Activated naive CD4-positive, alpha-beta T cell treated with anti-CD3 and anti-CD28 coated beads, Interleukin-2, amount 50 U/mL, for 72 hours (primary cell): ENCODE measurements around the gene PVR. TPM values are rescaled to one million over a fixed set of nuclear protein-coding genes. Genes with fewer than 3 reads are reported as not detected.
"Not testable (repeated sequence)": the region's sequence is repeated elsewhere in the genome, so short reads cannot be mapped to it uniquely, and the experiment has no call there.

ENCODE experiments used
- ATAC-seq, 2 donors: fragments of 150-1000 bp; cut with Tn5 transposase; 2 replicates each; pipeline ENCODE4 v1.10.0; 2021; ENCODE audit warnings: mild to moderate bottlenecking in 2 of 2, moderate library complexity in 2 of 2
- DNase-seq, 2 donors: peaks; one replicate each; pipeline ENCODE4 v3.0.0; 2021 to 2022; ENCODE audit warnings: low spot score in 2 of 2
- H3K27ac Mint-ChIP-seq, 2 donors: one replicate each; pipeline ENCODE4 v1.8.0; 2022; ENCODE audit warnings: mild to moderate bottlenecking in 2 of 2, mixed read lengths in 2 of 2
- H3K36me3 Mint-ChIP-seq, 2 donors: one replicate each; pipeline ENCODE4 v1.8.0; 2022; ENCODE audit warnings: mixed read lengths in 2 of 2
- H3K9me3 Mint-ChIP-seq, 2 donors: one replicate each; pipeline ENCODE4 v1.8.0; 2022; ENCODE audit warnings: mixed read lengths in 2 of 2
- total RNA-seq, 2 donors: library from RNA; stranded (reverse); gene quantifications; one replicate each; pipeline ENCODE4 v1.2.3, GENCODE V29; 2022

PVR gene
- total RNA-seq, 2 donors from 2014 or later = 18.2 to 23.4 TPM

DNA sequence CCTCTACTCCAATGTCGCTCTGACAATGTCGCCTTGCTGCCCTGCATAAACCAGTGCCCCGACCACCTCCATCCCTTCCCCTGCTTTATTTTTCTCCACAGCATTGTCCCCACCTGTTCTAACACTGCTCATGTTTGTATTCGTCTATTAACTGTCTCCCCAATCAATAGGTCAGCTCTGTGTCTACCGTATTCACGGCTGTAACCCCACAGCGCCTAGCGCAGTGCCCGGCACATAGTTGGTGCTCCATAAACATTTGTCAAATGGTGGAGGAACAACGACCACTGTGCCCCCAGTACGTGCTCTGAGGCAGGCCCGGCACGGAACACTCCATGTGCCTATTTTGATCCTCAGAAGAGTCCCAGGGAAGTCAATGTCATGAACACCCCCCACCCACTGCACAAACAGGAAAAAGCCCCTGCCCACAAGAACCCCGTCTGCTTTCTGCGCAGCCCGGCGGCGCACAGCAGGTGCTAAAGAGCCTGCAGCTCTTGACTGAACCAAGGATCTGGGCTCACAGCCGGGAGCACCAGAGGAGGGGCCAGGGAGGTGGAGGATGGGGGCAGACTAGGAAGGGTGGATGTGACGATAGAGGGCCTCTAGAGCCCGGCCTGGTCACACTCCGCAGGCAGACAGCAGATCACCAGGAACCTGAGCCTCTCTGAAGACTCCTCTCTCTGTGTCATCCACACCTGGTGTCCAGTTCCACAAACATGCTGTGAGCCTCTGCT lies 53.4 kb downstream of the PVR start:
- Mint-ChIP-seq H3K27ac (no peak overlapping the region), H3K9me3 (no peaks in the 10 kb centered on the region), H3K36me3 (no peaks in the 10 kb centered on the region)
- no peak for ATAC-seq
- DNase-seq = no peak

DNA sequence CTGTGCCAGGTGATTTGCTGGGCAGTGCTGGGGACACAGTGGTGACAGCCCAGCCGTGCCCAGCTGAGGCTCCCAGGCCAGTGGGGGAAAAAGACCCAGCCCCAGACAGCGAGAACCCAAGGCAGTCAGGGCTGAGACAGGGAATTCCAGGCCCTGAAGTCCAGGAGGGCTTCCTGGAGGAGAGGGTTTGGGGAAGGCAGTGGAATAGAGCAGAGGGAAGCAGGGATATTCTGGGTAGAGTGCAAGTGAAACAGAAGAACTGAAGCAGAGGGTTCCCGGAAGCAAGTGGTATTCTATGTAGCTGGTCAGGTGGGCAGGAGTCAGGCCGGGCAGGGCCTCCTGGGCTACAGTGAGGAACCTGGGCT lies 53.9 kb downstream of the PVR start:
- ATAC-seq (no peak), DNase-seq (no peak)
- H3K9me3 Mint-ChIP-seq = no peaks in the 10 kb centered on the region
- no peak overlapping the region for H3K27ac Mint-ChIP-seq
- H3K36me3 Mint-ChIP-seq = no peaks in the 10 kb centered on the region

DNA sequence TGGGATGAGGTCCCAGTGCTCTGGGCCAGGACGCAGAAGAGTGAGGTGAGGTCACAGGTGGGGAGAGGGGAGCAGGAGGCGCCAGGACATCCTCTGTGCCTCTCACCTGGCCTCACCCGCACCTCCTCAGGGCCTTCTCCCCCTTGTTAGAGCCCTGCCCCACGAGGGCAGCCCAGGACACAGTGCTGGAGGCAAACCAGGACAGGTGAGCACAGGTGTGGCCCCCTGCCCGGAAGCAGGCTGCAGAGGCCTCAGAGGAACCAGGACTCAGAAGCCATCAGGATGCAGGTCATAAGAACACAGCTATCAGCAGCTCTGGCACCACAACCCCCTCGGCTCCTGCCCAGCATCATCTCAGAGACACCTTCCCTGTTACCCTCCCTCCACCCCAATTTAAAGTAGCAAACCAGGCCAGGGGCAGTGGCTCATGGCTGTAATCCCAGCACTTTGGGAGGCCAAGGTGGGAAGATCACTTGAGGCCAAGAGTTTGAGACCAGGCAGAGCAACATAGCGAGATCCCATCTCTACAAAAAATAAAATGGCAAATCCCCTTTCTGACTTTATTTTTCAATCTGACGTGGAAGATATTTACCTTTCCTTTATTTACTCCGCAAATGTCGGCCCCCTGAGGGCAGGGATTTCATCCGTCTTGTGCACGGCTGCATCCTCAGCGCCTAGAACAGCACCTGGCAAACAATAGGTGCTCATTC lies 54.9 kb downstream of the PVR start, which contains the start of gene CEACAM16:
Gene CEACAM16 (plus strand): TSS at position 660 of the 710 bp plus-strand sequence. CDS start 2,306 bp downstream, outside the sequence.
- DNase-seq (no peak), ATAC-seq (no peak)
- Mint-ChIP-seq H3K27ac (no peak within 1 kb of the TSS), H3K36me3 (no peaks in the 10 kb centered on the region), H3K9me3 (no peaks in the 10 kb centered on the region)

DNA sequence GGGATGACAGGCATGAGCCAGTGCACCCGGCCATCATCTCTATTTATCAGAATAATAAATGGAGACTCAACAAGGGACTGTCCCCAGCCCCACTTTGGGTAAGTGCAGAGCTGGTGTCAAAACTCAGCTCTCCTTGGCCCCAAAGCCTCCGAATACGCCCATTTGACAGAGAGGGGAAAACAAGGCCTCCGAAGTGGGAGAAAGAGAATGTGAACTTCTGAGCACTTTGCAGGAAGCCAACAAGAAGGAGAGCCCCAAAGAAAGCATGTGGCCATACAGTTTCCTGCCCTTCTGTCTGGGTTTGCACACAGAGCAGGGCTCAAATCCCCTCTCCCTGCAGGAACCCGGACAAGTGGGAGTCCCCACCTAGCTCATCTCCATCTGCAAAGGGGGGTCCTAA lies 56.8 kb downstream of the PVR start:
- H3K36me3 Mint-ChIP-seq = no peaks in the 10 kb centered on the region
- no peaks in the 10 kb centered on the region for H3K9me3 Mint-ChIP-seq
- no peak overlapping the region for H3K27ac Mint-ChIP-seq
- DNase-seq = no peak
- ATAC-seq = no peak

DNA sequence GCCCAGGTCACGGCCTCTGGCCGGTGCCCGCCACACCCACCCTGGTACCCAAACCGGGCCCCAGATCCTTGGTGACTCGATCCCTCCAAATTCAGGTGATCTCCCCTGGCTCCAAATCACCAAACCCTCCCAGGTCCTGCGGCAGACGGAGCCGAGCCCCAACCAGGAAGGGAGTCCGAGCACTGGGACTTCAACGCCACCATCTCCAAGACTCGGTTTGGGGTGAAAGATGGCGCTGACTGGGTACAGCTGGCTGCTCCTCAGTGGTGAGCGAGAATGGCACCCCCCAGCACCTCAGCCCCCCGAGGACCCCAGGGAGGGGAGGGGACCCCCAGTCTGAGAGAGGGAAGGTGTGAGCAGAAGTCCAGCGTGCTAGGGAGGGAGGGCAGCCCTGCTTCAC lies 57.5 kb downstream of the PVR start:
- ATAC-seq (no peak), DNase-seq (no peak)
- no peak overlapping the region for H3K27ac Mint-ChIP-seq

DNA sequence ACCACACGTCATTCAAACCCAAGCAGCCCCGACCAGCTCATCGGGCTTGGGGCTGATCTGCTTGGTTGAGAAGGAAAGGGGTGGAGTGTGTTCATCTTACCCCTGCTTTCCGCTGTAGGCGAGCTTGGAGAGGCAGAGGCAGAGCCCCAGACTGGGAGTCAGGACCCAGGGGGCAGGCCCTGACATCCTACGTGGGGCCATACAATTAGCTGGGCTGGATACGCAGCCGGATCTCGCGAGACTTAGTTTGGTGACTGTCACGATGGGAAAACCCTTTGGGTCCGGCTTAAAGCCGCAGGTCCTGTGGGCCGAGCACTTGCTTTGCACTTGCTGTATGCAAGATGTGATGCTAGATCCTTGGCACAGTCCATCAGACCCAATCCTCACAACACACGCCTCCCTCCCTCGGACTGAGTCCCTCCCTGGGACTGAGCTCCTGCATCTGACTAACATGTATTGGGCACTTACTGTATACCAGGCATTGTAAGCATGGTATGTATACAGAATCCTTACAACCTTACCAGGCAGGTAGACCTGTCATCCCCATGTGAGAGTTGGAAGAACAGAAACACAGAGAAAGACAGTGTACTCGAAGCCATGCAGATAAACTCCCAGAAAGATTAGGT lies 59.0 kb downstream of the PVR start:
- no peak for DNase-seq
- ATAC-seq = no peak
- no peak overlapping the region for H3K27ac Mint-ChIP-seq
- no peaks in the 10 kb centered on the region for H3K9me3 Mint-ChIP-seq
- H3K36me3 Mint-ChIP-seq = no peaks in the 10 kb centered on the region

More for the DNA sequence above, 57.5 kb downstream of the PVR start:
- no peaks in the 10 kb centered on the region for H3K36me3 Mint-ChIP-seq
- H3K9me3 Mint-ChIP-seq = no peaks in the 10 kb centered on the region

DNA sequence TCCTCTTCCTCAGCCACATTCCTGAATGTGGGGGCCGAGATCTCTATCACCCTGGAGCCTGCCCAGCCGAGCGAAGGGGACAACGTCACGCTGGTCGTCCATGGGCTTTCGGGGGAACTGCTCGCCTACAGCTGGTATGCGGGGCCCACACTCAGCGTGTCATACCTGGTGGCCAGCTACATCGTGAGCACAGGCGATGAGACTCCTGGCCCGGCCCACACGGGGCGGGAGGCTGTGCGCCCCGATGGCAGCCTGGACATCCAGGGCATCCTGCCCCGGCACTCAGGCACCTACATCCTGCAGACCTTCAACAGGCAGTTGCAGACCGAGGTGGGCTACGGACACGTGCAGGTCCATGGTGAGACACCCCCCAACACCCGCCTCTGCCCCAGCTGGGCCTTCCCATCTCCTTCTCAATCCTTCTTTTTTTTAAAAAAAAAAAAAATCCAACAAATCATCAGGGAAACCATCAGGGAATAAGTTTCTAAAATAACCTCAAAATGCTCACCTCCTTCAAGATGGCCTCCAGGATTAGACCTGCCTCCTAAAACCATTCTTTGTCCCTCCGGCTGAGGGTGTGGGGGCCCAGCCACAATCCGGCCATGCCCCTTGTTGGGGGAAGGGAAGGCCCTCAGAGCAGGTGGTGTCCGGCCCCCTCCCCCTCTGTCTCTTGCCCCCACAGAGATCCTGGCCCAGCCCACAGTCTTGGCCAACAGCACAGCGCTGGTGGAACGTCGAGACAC lies 59.8 kb downstream of the PVR start:
- DNase-seq (no peak), ATAC-seq (no peak)
- no peaks in the 10 kb centered on the region for H3K36me3 Mint-ChIP-seq
- no peak overlapping the region for H3K27ac Mint-ChIP-seq
- H3K9me3 Mint-ChIP-seq = no peaks in the 10 kb centered on the region

DNA sequence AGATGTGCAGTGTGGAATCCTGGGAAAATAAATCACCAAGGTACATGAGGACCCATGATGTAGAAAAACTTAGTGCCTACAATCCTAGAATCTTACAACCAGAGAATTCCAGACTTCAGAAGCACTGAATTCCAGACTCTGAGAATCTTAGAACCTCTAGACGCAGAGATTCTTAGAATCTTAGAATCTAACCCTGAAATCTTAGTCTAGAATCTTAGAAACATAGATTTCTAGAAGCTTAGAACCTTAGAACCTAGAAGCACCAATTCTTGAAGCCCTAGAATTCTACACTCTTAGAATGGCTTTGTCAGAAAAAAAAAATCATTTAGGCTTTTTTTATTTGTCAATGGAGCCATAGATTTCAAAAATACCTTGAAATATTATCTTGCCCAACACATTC lies 61.3 kb downstream of the PVR start:
- ATAC-seq = no peak
- H3K27ac Mint-ChIP-seq = no peak overlapping the region
- H3K9me3 Mint-ChIP-seq = no peaks in the 10 kb centered on the region
- H3K36me3 Mint-ChIP-seq = no peaks in the 10 kb centered on the region
- DNase-seq = no peak

DNA sequence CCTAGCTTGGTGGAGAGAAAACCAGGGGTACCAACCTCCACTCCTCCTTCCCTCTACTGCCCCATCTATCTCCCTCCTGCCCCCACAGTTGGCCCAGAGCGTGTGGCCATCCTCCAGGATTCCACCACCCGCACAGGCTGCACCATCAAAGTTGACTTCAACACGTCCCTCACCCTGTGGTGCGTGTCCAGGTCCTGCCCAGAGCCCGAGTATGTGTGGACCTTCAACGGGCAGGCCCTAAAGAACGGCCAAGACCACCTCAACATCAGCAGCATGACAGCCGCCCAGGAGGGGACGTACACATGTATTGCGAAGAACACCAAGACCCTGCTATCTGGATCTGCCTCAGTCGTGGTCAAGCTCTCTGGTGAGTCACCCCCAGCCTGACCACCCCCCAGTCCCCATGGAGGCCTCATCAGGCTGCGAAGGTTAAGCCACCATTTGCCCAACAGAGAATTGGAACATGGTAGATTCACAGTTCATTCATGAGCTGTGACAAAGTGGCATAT lies 61.8 kb downstream of the PVR start:
- no peaks in the 10 kb centered on the region for H3K36me3 Mint-ChIP-seq
- ATAC-seq (no peak), DNase-seq (no peak)
- H3K9me3 Mint-ChIP-seq = no peaks in the 10 kb centered on the region
- no peak overlapping the region for H3K27ac Mint-ChIP-seq

DNA sequence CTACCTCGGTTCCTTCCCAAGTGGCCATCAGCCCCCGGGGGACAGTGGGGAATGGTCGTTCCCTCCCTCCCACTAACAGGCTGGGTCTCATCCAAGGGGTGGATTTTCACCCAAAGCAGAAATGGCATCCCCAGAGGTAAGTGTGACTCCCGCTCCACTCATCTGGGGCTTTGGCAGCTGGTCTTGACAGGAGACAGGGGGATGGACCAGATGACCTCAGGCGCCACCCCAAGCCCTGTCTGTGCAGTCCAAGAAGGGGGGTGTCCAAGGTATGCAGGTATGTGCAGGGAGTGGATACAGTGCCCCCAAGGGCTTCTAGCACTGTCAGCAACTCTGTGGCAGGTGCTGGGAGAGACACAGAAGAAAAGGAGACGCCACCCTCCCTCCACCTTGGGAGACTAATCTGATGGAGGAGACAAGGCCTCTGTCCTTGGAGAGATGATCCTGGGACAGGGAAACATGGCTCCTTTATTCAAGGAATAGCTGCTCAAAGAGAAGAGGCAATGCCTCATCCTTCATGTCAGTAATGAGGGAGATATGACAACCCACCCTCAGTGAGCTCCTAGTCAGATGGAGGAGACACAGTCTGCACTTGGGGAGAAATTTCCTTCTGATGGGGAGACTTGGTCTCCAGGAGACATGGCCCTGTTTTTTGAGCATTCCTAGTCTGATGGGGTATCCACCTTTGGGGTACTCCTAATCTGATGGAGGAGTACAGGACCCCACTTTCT lies 63.0 kb downstream of the PVR start:
- Mint-ChIP-seq H3K27ac (no peak overlapping the region), H3K9me3 (no peaks in the 10 kb centered on the region), H3K36me3 (no peaks in the 10 kb centered on the region)
- ATAC-seq (no peak), DNase-seq (no peak)

DNA sequence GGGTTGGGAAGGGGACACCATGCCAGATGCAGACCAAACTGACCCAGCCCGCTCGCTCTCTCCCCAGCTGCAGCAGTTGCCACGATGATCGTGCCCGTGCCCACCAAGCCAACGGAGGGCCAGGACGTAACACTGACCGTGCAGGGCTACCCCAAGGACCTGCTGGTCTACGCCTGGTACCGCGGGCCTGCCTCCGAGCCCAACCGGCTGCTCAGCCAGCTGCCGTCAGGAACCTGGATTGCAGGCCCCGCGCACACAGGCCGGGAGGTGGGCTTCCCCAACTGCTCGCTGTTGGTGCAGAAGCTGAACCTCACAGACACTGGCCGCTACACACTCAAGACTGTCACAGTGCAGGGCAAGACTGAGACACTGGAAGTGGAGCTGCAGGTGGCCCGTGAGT lies 64.1 kb downstream of the PVR start:
- DNase-seq (no peak), ATAC-seq (no peak)
- Mint-ChIP-seq H3K9me3 (no peaks in the 10 kb centered on the region), H3K36me3 (no peaks in the 10 kb centered on the region), H3K27ac (no peak overlapping the region)

DNA sequence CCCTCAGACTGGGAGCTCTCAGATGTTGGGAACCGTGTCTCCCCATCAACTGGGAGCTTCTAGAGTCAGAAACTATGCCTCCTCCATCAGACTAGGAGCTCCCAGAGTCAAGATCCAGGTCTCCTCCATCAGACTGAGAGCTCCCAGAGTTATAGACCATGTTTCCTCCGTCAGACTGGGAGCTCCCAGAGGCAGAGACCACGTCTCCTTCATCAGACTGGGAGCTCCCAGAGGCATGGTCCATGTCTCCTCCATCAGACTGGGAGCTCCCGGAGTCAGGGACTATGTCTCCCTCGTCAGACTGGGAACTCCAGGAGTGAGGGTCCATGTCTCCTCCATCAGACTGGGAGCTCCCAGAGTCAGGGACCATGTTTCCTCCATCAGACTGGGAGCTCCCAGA lies 65.2 kb downstream of the PVR start:
- Mint-ChIP-seq H3K9me3 (no peaks in the 10 kb centered on the region), H3K27ac (no peak overlapping the region), H3K36me3 (no peaks in the 10 kb centered on the region)
- ATAC-seq = no peak
- DNase-seq = no peak

DNA sequence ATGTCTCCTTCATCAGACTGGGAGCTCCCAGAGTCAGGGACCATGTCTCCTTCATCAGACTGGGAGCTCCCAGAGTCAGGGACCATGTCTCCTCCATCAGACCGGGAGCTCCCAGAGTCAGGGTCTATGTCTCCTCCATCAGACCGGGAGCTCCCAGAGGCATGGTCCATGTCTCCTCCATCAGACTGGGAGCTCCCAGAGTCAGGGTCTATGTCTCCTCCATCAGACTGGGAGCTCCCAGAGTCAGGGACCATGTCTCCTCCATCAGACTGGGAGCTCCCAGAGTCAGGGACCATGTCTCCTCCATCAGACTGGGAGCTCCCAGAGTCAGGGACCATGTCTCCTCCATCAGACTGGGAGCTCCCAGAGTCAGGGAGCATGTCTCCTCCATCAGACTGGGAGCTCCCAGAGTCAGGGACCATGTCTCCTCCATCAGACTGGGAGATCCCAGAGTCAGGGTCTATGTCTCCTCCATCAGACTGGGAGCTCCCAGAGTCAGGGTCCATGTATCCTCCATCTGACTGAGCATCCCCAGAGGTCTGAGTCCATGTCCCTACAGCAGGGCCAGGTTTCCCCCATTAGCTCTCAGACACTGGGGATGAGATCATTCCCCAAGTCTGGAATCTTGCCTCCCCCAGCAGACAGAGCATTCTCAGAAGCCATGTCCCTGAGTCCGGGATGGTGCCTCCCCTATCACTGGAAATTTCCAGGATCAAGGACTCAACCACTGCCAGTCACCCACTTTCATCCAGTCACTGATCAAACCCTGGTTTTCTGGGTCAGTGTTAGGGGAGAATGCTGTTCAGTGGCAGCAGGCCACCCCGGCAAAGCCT lies 65.9 kb downstream of the PVR start:
- not testable (repeated sequence) for ATAC-seq, DNase-seq, H3K9me3 Mint-ChIP-seq, H3K36me3 Mint-ChIP-seq, H3K27ac Mint-ChIP-seq

DNA sequence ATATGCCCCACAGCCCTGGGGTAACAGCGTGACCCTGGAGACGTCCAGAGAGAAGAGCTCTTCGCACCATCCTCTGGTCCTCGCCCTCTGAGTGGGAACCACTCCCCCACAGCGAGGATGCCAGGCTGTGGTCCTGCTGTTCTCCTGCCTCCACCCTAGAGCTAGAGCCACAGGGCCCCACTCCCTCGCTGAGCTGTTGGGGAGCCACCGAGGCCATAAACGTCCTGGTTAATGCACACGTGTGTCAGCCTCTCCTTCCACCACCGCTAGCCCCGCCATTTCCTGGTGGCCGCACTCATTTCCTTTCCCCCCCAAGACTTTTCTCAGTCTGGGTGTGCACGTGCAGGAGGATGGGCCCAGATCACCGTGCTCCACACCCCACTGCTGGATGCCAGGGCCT lies 66.8 kb downstream of the PVR start:
- H3K9me3 Mint-ChIP-seq = peaks cover 9 to 12% of the 10 kb centered on the region in 2 donors
- no peak for DNase-seq
- ATAC-seq = no peak
- H3K27ac Mint-ChIP-seq = peak overlapping the region in 1 of 2 donors; percentile 7
- peaks cover 9 to 12% of the 10 kb centered on the region in 2 donors for H3K36me3 Mint-ChIP-seq

DNA sequence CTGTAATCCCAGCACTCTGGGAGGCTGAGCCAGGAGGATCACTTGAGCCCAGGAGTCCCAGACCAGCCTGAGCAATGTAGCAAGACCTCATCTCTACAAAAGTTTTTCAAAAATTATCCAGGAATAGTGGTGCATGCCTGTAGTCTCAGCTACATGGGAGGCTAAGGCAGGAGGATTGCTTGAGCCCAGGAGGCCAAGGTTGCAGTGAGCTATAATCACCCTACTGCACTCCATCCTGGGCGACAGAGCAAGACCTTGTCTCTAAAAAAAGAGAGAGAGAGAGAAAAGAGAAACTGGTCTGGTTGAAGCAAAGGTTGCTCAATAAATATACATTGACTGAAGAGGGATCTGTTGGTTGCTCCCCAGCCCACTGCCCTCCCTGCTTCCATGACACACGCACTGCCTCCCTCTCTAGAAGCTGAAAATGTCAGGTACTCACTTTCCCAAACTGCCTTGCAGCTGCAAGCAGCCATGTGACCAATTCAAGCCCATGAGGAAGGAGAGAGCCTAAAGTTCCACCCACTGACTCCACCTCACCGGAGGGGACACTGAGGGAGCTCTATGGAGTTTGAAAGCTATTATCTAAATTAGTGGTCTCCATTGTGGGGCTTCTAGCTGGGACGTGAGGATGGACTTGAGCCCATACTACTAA lies 69.3 kb downstream of the PVR start:
- peaks cover 10 to 18% of the 10 kb centered on the region in 2 donors for H3K9me3 Mint-ChIP-seq
- peaks cover 9 to 16% of the 10 kb centered on the region in 2 donors for H3K36me3 Mint-ChIP-seq
- no peak for DNase-seq
- no peak for ATAC-seq
- no peak overlapping the region for H3K27ac Mint-ChIP-seq
